Heart left ventricle (tissue), 16 donors: ENCODE data around the gene NUDCD3. TPM values are rescaled to one million over a fixed set of nuclear protein-coding genes. Genes with fewer than 3 reads are reported as not detected.

ENCODE experiments used
- ATAC-seq, 4 donors: fragments of 200-7000 bp; cut with Tn5 transposase; one replicate each; pipeline ENCODE4 v1.9.1; 2020 to 2022; ENCODE audit warnings: moderate library complexity in 4 of 4, mild to moderate bottlenecking in 3 of 4, moderate number of reproducible peaks in 1 of 4
- DNase-seq, 5 donors: peaks; one replicate each; pipeline ENCODE4 v3.0.0-alpha.2; 2020
- H3K27ac ChIP-seq, 12 donors: fragments of 200-600 bp; sonication (generic) in 4 of 12; one replicate each; pipeline versions ENCODE4 v1.5.0 to v1.8.0; 2016 to 2022; ENCODE audit warnings: mild to moderate bottlenecking in 2 of 12
- H3K27me3 ChIP-seq, 9 donors: fragments of 200-600 bp; sonication (generic) in 2 of 9; one replicate each; pipeline versions ENCODE4 v1.5.1 to v1.8.0; 2016 to 2022; ENCODE audit warnings: mild to moderate bottlenecking in 3 of 9
- H3K36me3 ChIP-seq, 9 donors: fragments of 200-600 bp; sonication (generic) in 2 of 9; one replicate each; pipeline versions ENCODE4 v1.5.0 to v1.8.0; 2018 to 2022; ENCODE audit warnings: mild to moderate bottlenecking in 2 of 9
- H3K4me1 ChIP-seq, 12 donors: fragments of 200-600 bp; sonication (generic) in 4 of 12; one replicate each; pipeline versions ENCODE4 v1.5.0 to v1.8.0; 2016 to 2022; ENCODE audit warnings: mild to moderate bottlenecking in 3 of 12
- H3K4me3 ChIP-seq, 12 donors: fragments of 200-600 bp; sonication (generic) in 4 of 12; one replicate each; pipeline versions ENCODE4 v1.5.0 to v1.8.0; 2017 to 2022; ENCODE audit warnings: mild to moderate bottlenecking in 9 of 12, moderate library complexity in 4 of 12
- H3K9me3 ChIP-seq, 12 donors: fragments of 200-600 bp; sonication (generic) in 4 of 12; one replicate each; pipeline versions ENCODE4 v1.5.0 to v1.8.0; 2016 to 2022; ENCODE audit warnings: mild to moderate bottlenecking in 1 of 12
- CTCF ChIP-seq, 12 donors: fragments of 200-600 bp; sonication (generic) in 4 of 12; IDR thresholded peaks; one replicate each; pipeline versions ENCODE4 v1.5.0 to v1.8.0; 2018 to 2022; ENCODE audit warnings: antibody characterized with exemption in 12 of 12, mild to moderate bottlenecking in 5 of 12
- POLR2A ChIP-seq, 2 donors: fragments of 450-650 bp; IDR thresholded peaks; one replicate each; pipeline ENCODE4 v1.6.1; 2017; ENCODE audit warnings: antibody characterized with exemption in 2 of 2, mild to moderate bottlenecking in 2 of 2, moderate library complexity in 2 of 2
- WGBS, 4 donors: extraction: QIAGEN DNeasy Blood & Tissue Kit in 2 of 4; methylation state at CpG; one replicate each; pipeline versions ENCODE4 v1.1.5 to v1.1.7; 2013 to 2018; 5-methylcytosine and 5-hydroxymethylcytosine counted together
- intact Hi-C, 10 donors: fragments of 100-400 bp; cut with DNase I; formaldehyde crosslinking; loops; one replicate each; pipeline versions ENCODE4 v1.11.1 to v1.14.2; 2022
- polyA plus RNA-seq, 2 donors: library from polyadenylated mRNA; stranded (reverse); fragments of 200-250 nt; gene quantifications; one replicate each; pipeline ENCODE4 v1.2.3, GENCODE V29; 2013
- total RNA-seq, 9 donors: library from RNA; depleted of rRNA in 2 of 9; stranded (reverse); fragments of >200 nt in 2 of 9; fragmentation: NEBNext Ultra II Directional in 3 of 9; extraction: Animal tissue kit (Norgen Biotek cat#: 25700) in 3 of 9; gene quantifications; one replicate each; pipeline versions ENCODE4 v1.1.0 to v1.2.4, GENCODE V29; 2016 to 2023
- donor health status: ischemic (EF 13 %, LVEDD 7.1; RV severe dilation, severe dysfunction).
- donor health status: healthy with polysubstance abuse.
- donor health status: DM: no; HTN: yes; CAD: no.
- donor health status: DM: no; HTN: no; CAD: no.
- donor health status: ischemic (EF 25% LVEDD 6.9; RV normal size, moderate dysfunction).
- donor health status: ischemic (EF 25% LVEDD 5.7; RV mildly dilated, moderate dysfunction).
- donor health status: healthy.
- donor health status: DM: yes; HTN: yes; CAD: no.
- donor health status: ischemic (EF 35%, LVEDD 5.7; RV mildly dilated, moderate dysfunction).
- donor health status: nonischemic (EF 11% LVEDD 7.7; RV severe dilation, severe dysfunction).
- donor health status: DM: yes; HTN: yes; CAD: no.
- donor health status: PGD.
- donor health status: ischemic (EF 29% LVEDD 5.4; RV normal size, mild dysfunction).
- donor health status: nonischemic (EF 23%, LVEDD 6.1; RV moderate dilation, normal function).

NUDCD3 gene
- total and polyA plus RNA-seq, 11 donors: 16.7 to 133 (median 91.5) TPM

GRCh38 chr7:44333911-44334733 is 156.3 kb downstream of the NUDCD3 start:
- DNase-seq (no peak), ATAC-seq (peak; percentile 55 to 81 (median 76))
- no peak overlapping the region for H3K4me3 ChIP-seq
- H3K9me3 ChIP-seq: peaks cover 0 to 30% (median 9%) of the 10 kb centered on the region in 12 donors
- peak overlapping the region in 11 of 12 donors; percentile 49 to 85 (median 72) for H3K27ac ChIP-seq
- peaks cover 0 to 33% (median 14%) of the 10 kb centered on the region in 12 donors for H3K4me1 ChIP-seq
- intact Hi-C loops: no loop called here
- no peaks in the 10 kb centered on the region for H3K36me3 ChIP-seq
- TF ChIP-seq POLR2A (IDR thresholded peaks at IDR 0.05): no peak
- TF ChIP-seq CTCF (IDR thresholded peaks at IDR 0.05): no peak
- WGBS, 4 donors: 39 to 44% (median 40%) methylated on average over 18 to 19 of the region's 19 CpGs
- no peaks in the 10 kb centered on the region for H3K27me3 ChIP-seq

GRCh38 chr7:44331682-44332081 is 158.8 kb downstream of the NUDCD3 start:
- ATAC-seq: peak in 1 of 4 donors; percentile 45
- WGBS, 4 donors: 27 to 34% (median 31%) methylated on average over 5 of the region's 5 CpGs
- TF ChIP-seq CTCF (IDR thresholded peaks at IDR 0.05): no peak
- TF ChIP-seq POLR2A (IDR thresholded peaks at IDR 0.05): no peak

GRCh38 chr7:44330331-44330730 is 160.1 kb downstream of the NUDCD3 start:
- ATAC-seq: peak in 1 of 4 donors; percentile 8
- H3K27me3 ChIP-seq: peaks cover 0 to 13% (median 0%) of the 10 kb centered on the region in 9 donors
- intact Hi-C loops: no loop called here
- H3K9me3 ChIP-seq: no peaks in the 10 kb centered on the region
- peak overlapping the region in 5 of 12 donors; percentile 5 to 84 (median 45) for H3K27ac ChIP-seq
- no peak for DNase-seq
- peaks cover 0 to 39% (median 14%) of the 10 kb centered on the region in 12 donors for H3K4me1 ChIP-seq
- no peak overlapping the region for H3K4me3 ChIP-seq
- TF ChIP-seq CTCF (IDR thresholded peaks at IDR 0.05): no peak
- TF ChIP-seq POLR2A (IDR thresholded peaks at IDR 0.05): no peak
- H3K36me3 ChIP-seq: no peaks in the 10 kb centered on the region
- WGBS, 4 donors: 50 to 68% (median 62%) methylated on average over 6 of the region's 6 CpGs

More at GRCh38 chr7:44331682-44332081, 158.8 kb downstream of the NUDCD3 start:
- Histone ChIP-seq H3K9me3 (peaks cover 0 to 9% (median 2%) of the 10 kb centered on the region in 12 donors), H3K4me1 (peaks cover 0 to 33% (median 14%) of the 10 kb centered on the region in 12 donors), H3K27ac (peak overlapping the region in 10 of 12 donors; percentile 9 to 84 (median 54)), H3K4me3 (no peak overlapping the region), H3K27me3 (peaks cover 0 to 4% (median 0%) of the 10 kb centered on the region in 9 donors), H3K36me3 (no peaks in the 10 kb centered on the region)
- no peak for DNase-seq
- intact Hi-C loops: no loop called here

GRCh38 chr7:44329888-44330287 is 160.6 kb downstream of the NUDCD3 start:
- Histone ChIP-seq H3K27me3 (peaks cover 0 to 13% (median 0%) of the 10 kb centered on the region in 9 donors), H3K27ac (peak overlapping the region in 5 of 12 donors; percentile 5 to 84 (median 45)), H3K4me1 (peaks cover 0 to 39% (median 14%) of the 10 kb centered on the region in 12 donors), H3K4me3 (no peak overlapping the region), H3K36me3 (no peaks in the 10 kb centered on the region), H3K9me3 (no peaks in the 10 kb centered on the region)
- intact Hi-C loops: loop anchor here in 3 of 10 donors (5.0 to 10.0 kb wide), 3 partner anchors 53 to 145 kb away; no protein-coding TSS in a partner anchor
- WGBS, 4 donors: 50 to 82% (median 53%) methylated on average over 2 to 3 of the region's 3 CpGs
- TF ChIP-seq CTCF (IDR thresholded peaks at IDR 0.05): no peak
- no peak for TF ChIP-seq POLR2A (IDR thresholded peaks at IDR 0.05)
- ATAC-seq: no peak
- DNase-seq: no peak
